Testis (tissue), 3 donors: ENCODE measurements around the gene GALNT4. TPM values are rescaled to one million over a fixed set of nuclear protein-coding genes. Genes with fewer than 3 reads are reported as not detected.

ENCODE experiments used
- DNase-seq: peaks from one replicate; pipeline ENCODE4 v3.0.0-alpha.2; 2019
- H3K27ac ChIP-seq, 2 donors: fragments of 200-600 bp; sonication (generic); one replicate each; pipeline ENCODE4 v1.5.1; 2019
- H3K27me3 ChIP-seq: fragments of 200-600 bp; sonication (generic); one replicate; pipeline ENCODE4 v1.5.1; 2019
- H3K36me3 ChIP-seq: fragments of 200-600 bp; sonication (generic); one replicate; pipeline ENCODE4 v1.5.1; 2017; ENCODE audit warnings: low read depth; ENCODE audit errors: missing control alignments
- H3K4me1 ChIP-seq: fragments of 200-600 bp; sonication (generic); one replicate; pipeline ENCODE4 v1.5.1; 2019
- H3K4me3 ChIP-seq, 2 donors: fragments of 200-600 bp; sonication (generic); one replicate each; pipeline ENCODE4 v1.5.1; 2017 to 2019
- H3K9me3 ChIP-seq: fragments of 200-600 bp; sonication (generic); one replicate; pipeline ENCODE4 v1.5.1; 2017
- POLR2A ChIP-seq: fragments of 450-650 bp; IDR thresholded peaks from one replicate; pipeline ENCODE4 v1.6.1; 2017; ENCODE audit warnings: antibody characterized with exemption, mild to moderate bottlenecking, moderate library complexity
- WGBS, 2 donors: methylation state at CpG; one replicate each; pipeline ENCODE4 v1.1.5; 2018; 5-methylcytosine and 5-hydroxymethylcytosine counted together
- intact Hi-C: fragments of 100-400 bp; cut with DNase I; formaldehyde crosslinking; loops from one replicate; pipeline ENCODE4 v1.15.1; 2023; ENCODE audit warnings: low total_unique reads
- polyA plus RNA-seq: library from polyadenylated mRNA; stranded (reverse); fragments of 350-450 nt; fragmentation: Illumina TruSeq; extraction: RNeasy Lipid Tissue Mini Kit (QIAGEN cat#74804); gene quantifications from one replicate; pipeline ENCODE4 v1.2.3, GENCODE V29; 2014; ENCODE audit warnings: low read depth, low replicate concordance; ENCODE audit not compliant: insufficient read depth
- total RNA-seq, 2 donors: library from RNA; depleted of rRNA; stranded (reverse); fragments of >200 nt; gene quantifications; one replicate each; pipeline ENCODE4 v1.2.3, GENCODE V29; 2016
- TF ChIP-seq, protein P1 (sequence below), 3 experiments: fragments of 450-650 bp in 2 of 3; fragments of 200-600 bp in 1 of 3; sonication (generic) in 1 of 3; IDR thresholded peaks; one replicate each; pipeline ENCODE4 v1.5.1; 2016 to 2019; ENCODE audit warnings: antibody characterized with exemption in 3 of 3, mild to moderate bottlenecking in 2 of 3, moderate library complexity in 1 of 3

The GALNT4 gene
- total and polyA plus RNA-seq, 3 donors from 2014 or later: 1.8 to 4.3 (median 3.4) TPM

DNA sequence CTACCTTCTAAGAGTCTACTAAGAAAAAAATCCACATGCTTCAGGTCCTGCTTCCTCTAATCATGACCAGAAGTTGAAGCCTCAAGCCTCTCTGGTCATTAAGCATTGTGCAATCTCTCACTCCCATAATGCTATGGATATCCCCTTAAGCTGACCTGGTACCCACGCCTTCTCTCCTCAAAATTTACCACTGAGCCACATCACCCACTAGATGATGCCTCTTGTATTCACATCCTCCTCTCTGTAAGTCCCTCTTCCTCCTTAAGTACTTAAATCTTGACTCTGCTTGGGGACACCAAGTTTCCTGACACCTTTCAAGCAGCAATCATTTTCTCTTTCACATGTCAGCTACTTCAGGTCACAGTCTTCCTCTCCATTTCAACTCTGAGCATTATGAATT, 9.8 kb downstream of the GALNT4 start:
- Histone ChIP-seq H3K4me1 (no peaks in the 10 kb centered on the region), H3K4me3 (no peak overlapping the region), H3K36me3 (no peaks in the 10 kb centered on the region), H3K27me3 (no peaks in the 10 kb centered on the region), H3K9me3 (no peaks in the 10 kb centered on the region), H3K27ac (no peak overlapping the region)
- DNase-seq: no peak
- intact Hi-C loops: no loop called here
- TF ChIP-seq POLR2A: no peak
- TF ChIP-seq, protein P1, sequence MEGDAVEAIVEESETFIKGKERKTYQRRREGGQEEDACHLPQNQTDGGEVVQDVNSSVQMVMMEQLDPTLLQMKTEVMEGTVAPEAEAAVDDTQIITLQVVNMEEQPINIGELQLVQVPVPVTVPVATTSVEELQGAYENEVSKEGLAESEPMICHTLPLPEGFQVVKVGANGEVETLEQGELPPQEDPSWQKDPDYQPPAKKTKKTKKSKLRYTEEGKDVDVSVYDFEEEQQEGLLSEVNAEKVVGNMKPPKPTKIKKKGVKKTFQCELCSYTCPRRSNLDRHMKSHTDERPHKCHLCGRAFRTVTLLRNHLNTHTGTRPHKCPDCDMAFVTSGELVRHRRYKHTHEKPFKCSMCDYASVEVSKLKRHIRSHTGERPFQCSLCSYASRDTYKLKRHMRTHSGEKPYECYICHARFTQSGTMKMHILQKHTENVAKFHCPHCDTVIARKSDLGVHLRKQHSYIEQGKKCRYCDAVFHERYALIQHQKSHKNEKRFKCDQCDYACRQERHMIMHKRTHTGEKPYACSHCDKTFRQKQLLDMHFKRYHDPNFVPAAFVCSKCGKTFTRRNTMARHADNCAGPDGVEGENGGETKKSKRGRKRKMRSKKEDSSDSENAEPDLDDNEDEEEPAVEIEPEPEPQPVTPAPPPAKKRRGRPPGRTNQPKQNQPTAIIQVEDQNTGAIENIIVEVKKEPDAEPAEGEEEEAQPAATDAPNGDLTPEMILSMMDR (IDR thresholded peaks at IDR 0.05): no peak
- 80 to 100% methylated on average over 1 of the region's 1 CpG for WGBS, 2 donors

DNA sequence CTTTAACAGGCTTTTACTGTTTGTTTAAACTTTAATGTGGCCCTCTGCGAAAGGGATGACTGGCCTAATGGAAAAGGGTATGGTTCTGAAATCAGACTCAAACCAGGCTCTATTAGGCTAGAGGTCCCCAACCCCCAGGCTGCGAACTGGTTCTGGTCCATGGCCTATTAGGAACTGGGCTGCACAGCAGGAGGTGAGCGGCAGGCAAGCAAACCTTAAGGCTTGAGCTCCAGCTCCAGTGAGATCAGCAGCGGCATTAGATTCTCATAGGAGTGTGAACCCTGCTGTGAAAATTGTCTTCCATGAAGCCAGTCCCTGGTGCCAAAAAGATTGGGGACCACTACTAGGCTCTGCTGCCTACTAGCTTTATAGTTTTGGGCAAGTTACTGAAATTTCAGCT, 11.1 kb downstream of the GALNT4 start:
- no peak for DNase-seq
- no peaks in the 10 kb centered on the region for H3K4me1 ChIP-seq
- no peaks in the 10 kb centered on the region for H3K27me3 ChIP-seq
- intact Hi-C loops: no loop called here
- no peaks in the 10 kb centered on the region for H3K36me3 ChIP-seq
- WGBS, 2 donors: 93 to 98% methylated on average over 4 of the region's 4 CpGs
- no peak overlapping the region for H3K27ac ChIP-seq
- no peaks in the 10 kb centered on the region for H3K9me3 ChIP-seq
- TF ChIP-seq, protein P1 (IDR thresholded peaks at IDR 0.05): no peak
- no peak for TF ChIP-seq POLR2A
- H3K4me3 ChIP-seq: no peak overlapping the region

DNA sequence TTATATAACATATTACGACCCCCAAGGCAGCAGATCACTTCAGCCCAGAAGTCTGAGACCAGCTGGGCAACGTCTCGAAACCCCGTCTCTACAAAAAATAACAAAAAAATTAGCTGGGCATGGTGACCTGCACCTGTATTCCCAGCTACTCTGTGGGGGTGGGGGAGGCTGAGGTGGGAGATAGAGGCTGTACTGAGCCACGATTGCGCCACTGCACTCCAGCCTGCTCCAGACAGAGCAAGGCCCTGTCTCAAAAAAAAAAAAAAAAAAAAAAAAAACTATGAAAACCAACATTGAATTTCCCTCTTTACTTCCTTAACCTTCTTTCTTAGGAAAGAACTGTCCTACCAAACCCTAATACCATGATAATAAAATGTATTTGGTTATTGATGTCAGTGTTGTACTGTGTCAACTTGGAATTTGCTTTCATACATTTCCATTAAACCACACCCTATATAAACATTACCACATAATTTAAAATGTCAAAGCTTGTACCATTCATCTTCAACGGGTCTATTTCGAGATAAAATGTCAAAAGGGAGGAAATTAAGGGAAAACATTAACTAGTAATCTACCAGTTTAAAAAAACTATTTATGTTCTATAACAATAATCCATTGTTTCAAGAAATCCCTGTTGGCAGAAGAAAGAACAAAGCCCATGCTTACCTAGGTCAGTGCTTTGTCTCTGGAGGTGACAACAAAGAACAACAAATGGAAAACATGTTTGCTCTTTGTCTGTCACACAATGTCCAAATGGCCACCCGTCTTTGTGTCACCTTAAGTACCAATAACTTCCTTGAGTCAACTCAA, 17.4 kb downstream of the GALNT4 start:
- no peak overlapping the region for H3K4me3 ChIP-seq
- H3K27me3 ChIP-seq: no peaks in the 10 kb centered on the region
- no peaks in the 10 kb centered on the region for H3K4me1 ChIP-seq
- WGBS, 2 donors: 73 to 79% methylated on average over 9 of the region's 9 CpGs
- no peaks in the 10 kb centered on the region for H3K36me3 ChIP-seq
- no peaks in the 10 kb centered on the region for H3K9me3 ChIP-seq
- TF ChIP-seq, protein P1 (IDR thresholded peaks at IDR 0.05): no peak
- TF ChIP-seq POLR2A: no peak
- intact Hi-C loops: no loop called here
- no peak overlapping the region for H3K27ac ChIP-seq
- DNase-seq: no peak

DNA sequence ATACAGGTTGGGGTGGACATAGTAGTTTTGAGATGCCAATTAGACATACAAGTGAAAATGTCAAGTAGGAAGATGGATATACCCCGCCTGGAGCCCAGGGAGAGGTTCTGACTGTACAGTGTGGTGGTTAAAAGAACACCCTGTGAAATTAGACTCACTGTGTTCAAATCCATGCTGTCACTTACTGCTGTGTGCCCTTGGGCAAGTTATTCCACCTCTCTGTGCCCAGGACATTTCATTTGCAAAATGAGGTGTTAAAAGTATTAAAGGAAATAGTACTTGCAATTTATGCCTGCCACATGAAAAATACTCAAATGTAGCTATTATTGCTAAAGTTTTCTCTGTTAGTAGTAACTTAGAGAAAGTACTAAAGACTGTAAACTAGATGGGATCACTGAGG, 18.5 kb downstream of the GALNT4 start:
- H3K4me3 ChIP-seq: no peak overlapping the region

More for the DNA sequence above, 18.5 kb downstream of the GALNT4 start:
- H3K4me1 ChIP-seq: no peaks in the 10 kb centered on the region
- TF ChIP-seq, protein P1 (IDR thresholded peaks at IDR 0.05): no peak
- TF ChIP-seq POLR2A: no peak
- H3K9me3 ChIP-seq: no peaks in the 10 kb centered on the region
- 58 to 60% methylated on average over 1 of the region's 1 CpG for WGBS, 2 donors
- H3K27ac ChIP-seq: no peak overlapping the region
- H3K36me3 ChIP-seq: no peaks in the 10 kb centered on the region
- no peaks in the 10 kb centered on the region for H3K27me3 ChIP-seq
- intact Hi-C loops: no loop called here
- no peak for DNase-seq
